Keratinocyte (primary cell): ENCODE measurements around the gene ZNF474. TPM values are rescaled to one million over a fixed set of nuclear protein-coding genes. Genes with fewer than 3 reads are reported as not detected.
A peak's percentile ranks its signal among the peaks of the same experiment; 100 is the strongest.

Experiments used
- DNase-seq: peaks from one replicate; pipeline ENCODE4 v3.0.0-alpha.2; 2011; ENCODE audit warnings: low read depth, missing footprints, low spot score
- FAIRE-seq: peaks from 2 replicates; lab custom pipeline; 2011; peaks lifted over from hg19 to GRCh38; lab: Jason Lieb, UNC
- H2AFZ ChIP-seq: 2 replicates; pipeline ENCODE4 v1.6.0; 2012; ENCODE audit warnings: low read length, control low read depth, inconsistent platforms; ENCODE audit not compliant: control insufficient read depth
- H3K27ac ChIP-seq: 2 replicates; pipeline ENCODE4 v1.5.1; 2011; ENCODE audit warnings: low read length; ENCODE audit not compliant: control insufficient read depth, insufficient read depth
- H3K27me3 ChIP-seq: 3 replicates; pipeline ENCODE4 v1.6.0; 2011; ENCODE audit warnings: low read length; ENCODE audit not compliant: control insufficient read depth, insufficient read depth; ENCODE audit errors: extremely low read depth
- H3K36me3 ChIP-seq, 2 experiments: 2 replicates in 1 of 2; 3 replicates in 1 of 2; pipeline ENCODE4 v1.5.1; 2011; ENCODE audit warnings: low read length in 2 of 2, mild to moderate bottlenecking in 1 of 2; ENCODE audit not compliant: control insufficient read depth in 2 of 2, insufficient read depth in 2 of 2; ENCODE audit errors: extremely low read depth in 1 of 2
- H3K4me1 ChIP-seq: 3 replicates; pipeline ENCODE4 v1.5.1; 2011; ENCODE audit warnings: low read length; ENCODE audit not compliant: control insufficient read depth, insufficient read depth; ENCODE audit errors: extremely low read depth
- H3K4me2 ChIP-seq: 3 replicates; pipeline ENCODE4 v1.6.0; 2011; ENCODE audit warnings: low read depth, low read length; ENCODE audit not compliant: control insufficient read depth, insufficient read depth; ENCODE audit errors: extremely low read depth
- H3K4me3 ChIP-seq, 3 experiments: fragments of 200-600 bp in 1 of 3; sonication (generic) in 1 of 3; 2 replicates in 2 of 3; 3 replicates in 1 of 3; pipeline ENCODE4 v1.5.1; 2011 to 2016; ENCODE audit warnings: low read length in 3 of 3, mild to moderate bottlenecking in 3 of 3, control low read depth in 2 of 3, inconsistent platforms in 1 of 3, low read depth in 1 of 3, mixed read lengths in 1 of 3, mixed run types in 1 of 3, moderate library complexity in 1 of 3; ENCODE audit not compliant: control insufficient read depth in 2 of 3, insufficient read depth in 2 of 3; ENCODE audit errors: extremely low read depth in 1 of 3
- H3K79me2 ChIP-seq: 2 replicates; pipeline ENCODE4 v1.6.0; 2012; ENCODE audit warnings: low read length; ENCODE audit not compliant: control insufficient read depth, insufficient read depth
- H3K9ac ChIP-seq: 3 replicates; pipeline ENCODE4 v1.6.0; 2011; ENCODE audit warnings: low read length; ENCODE audit not compliant: control insufficient read depth, insufficient read depth; ENCODE audit errors: extremely low read depth
- H3K9me1 ChIP-seq: 3 replicates; pipeline ENCODE4 v1.6.0; 2011; ENCODE audit warnings: low read length; ENCODE audit not compliant: control insufficient read depth, insufficient read depth; ENCODE audit errors: extremely low read depth
- H3K9me3 ChIP-seq: 2 replicates; pipeline ENCODE4 v1.5.1; 2012; ENCODE audit warnings: low read depth, low read length; ENCODE audit not compliant: control insufficient read depth
- H4K20me1 ChIP-seq: 3 replicates; pipeline ENCODE4 v1.6.0; 2011; ENCODE audit warnings: low read length; ENCODE audit not compliant: control insufficient read depth, insufficient read depth; ENCODE audit errors: extremely low read depth
- CTCF ChIP-seq, 3 experiments: IDR thresholded peaks in 1 of 3; conservative IDR thresholded peaks in 1 of 3; optimal IDR thresholded peaks in 1 of 3; 2 replicates in 2 of 3; 3 replicates in 1 of 3; pipeline versions ENCODE3 to v1.5.1; 2011; ENCODE audit warnings: low read length in 3 of 3, mild to moderate bottlenecking in 3 of 3, moderate library complexity in 2 of 3, control low read depth in 1 of 3, inconsistent platforms in 1 of 3; ENCODE audit not compliant: insufficient read depth in 2 of 3; ENCODE audit errors: extremely low read depth in 1 of 3
- EZH2 ChIP-seq: IDR thresholded peaks from one replicate; pipeline ENCODE4 v1.6.1; 2012; ENCODE audit warnings: inconsistent platforms, mild to moderate bottlenecking, low read length, moderate library complexity
- dilution Hi-C: fragments of 300-500 bp; cut with MboI; formaldehyde crosslinking; loops from one replicate; pipeline ENCODE4 v1.7.0; 2020; ENCODE audit warnings: low sequenced_read_pairs; ENCODE audit not compliant: extremely low pct_ligation_motif_present
- polyA plus RNA-seq, 5 experiments: library from polyadenylated mRNA; depleted of rRNA in 3 of 5; stranded (reverse) in 3 of 5; stranded (forward) in 1 of 5; unstranded in 1 of 5; fragments of >200 nt; gene quantifications; 1 replicate in 1 of 5; 2 replicates in 3 of 5; 3 replicates in 1 of 5; pipeline versions ENCODE4 v1.2.1 to v1.2.3, GENCODE V29; 2011 to 2012; ENCODE audit warnings: missing spikeins in 2 of 5, low read depth in 1 of 5, low replicate concordance in 1 of 5

Gene ZNF474
- polyA plus RNA-seq, 1 donor (not counting 4 experiments of a cell fraction or from before 2014, with no cell fraction given) = 0.05 TPM

GRCh38 chr5:122179701-122180100, 50.4 kb downstream of the ZNF474 start:
- Histone ChIP-seq H3K4me2 (no peak overlapping the region), H3K27ac (no peak overlapping the region), H4K20me1 (no peaks in the 10 kb centered on the region), H3K79me2 (no peaks in the 10 kb centered on the region), H2AFZ (no peak overlapping the region), H3K9ac (no peak overlapping the region), H3K9me1 (no peaks in the 10 kb centered on the region), H3K4me3 (no peak overlapping the region), H3K9me3 (no peaks in the 10 kb centered on the region), H3K27me3 (no peaks in the 10 kb centered on the region), H3K4me1 (peaks cover 42% of the 10 kb centered on the region), H3K36me3 (no peaks in the 10 kb centered on the region)
- FAIRE-seq = no peak
- TF ChIP-seq EZH2 (no peak), CTCF (optimal IDR thresholded peaks at IDR 0.05 in 1 of 3, IDR thresholded peaks at IDR 0.05 in 1 of 3, conservative IDR thresholded peaks at IDR 0.05 in 1 of 3; ENCODE audit: extremely low read depth in 1 of 3, insufficient read depth in 2 of 3, low read length in 3 of 3) (no peak)
- dilution Hi-C loops = no loop called here
- no peak for DNase-seq

- Histone ChIP-seq H3K9me3 (no peaks in the 10 kb centered on the region), H3K27me3 (no peaks in the 10 kb centered on the region), H3K9ac (no peak overlapping the region), H3K36me3 (no peaks in the 10 kb centered on the region), H3K4me1 (peaks cover 42% of the 10 kb centered on the region), H3K4me2 (peak overlapping the region; percentile 95), H3K79me2 (no peaks in the 10 kb centered on the region), H2AFZ (peak overlapping the region; percentile 58), H3K4me3 (peak overlapping the region in 1 of 3 experiments; percentile 24), H3K9me1 (no peaks in the 10 kb centered on the region), H4K20me1 (no peaks in the 10 kb centered on the region), H3K27ac (peak overlapping the region; percentile 95)
- TF ChIP-seq CTCF (optimal IDR thresholded peaks at IDR 0.05 in 1 of 3, IDR thresholded peaks at IDR 0.05 in 1 of 3, conservative IDR thresholded peaks at IDR 0.05 in 1 of 3; ENCODE audit: extremely low read depth in 1 of 3, insufficient read depth in 2 of 3, low read length in 3 of 3) (no peak), EZH2 (no peak)
- peak; percentile 34 for FAIRE-seq
- no peak for DNase-seq
- dilution Hi-C loops = no loop called here
Observed at GRCh38 chr5:122180146-122180712, 50.9 kb downstream of the ZNF474 start.
